HG02973 (cell line): ENCODE data around the gene CD180.

Experiments used
- ATAC-seq: cut with Tn5 transposase; IDR thresholded peaks from one replicate; pipeline ENCODE4 v1.9.1; 2021; ENCODE audit warnings: moderate library complexity; ENCODE audit not compliant: unreplicated experiment

Gene CD180

GRCh38 chr5:67196537-67197059 is at the start of gene CD180:
TSS of gene CD180 (minus strand) at chr5:67196799. CDS start at chr5:67196641, 158 bp downstream.
- no peak for ATAC-seq

- ATAC-seq = no peak
These were observed 49.5 kb upstream of the CD180 start for GRCh38 chr5:67246108-67246507.

GRCh38 chr5:67245259-67245846 is 48.8 kb upstream of the CD180 start:
- ATAC-seq = no peak

GRCh38 chr5:67244345-67244793 is 47.8 kb upstream of the CD180 start:
- ATAC-seq = no peak

- ATAC-seq = no peak
These were observed 47.3 kb upstream of the CD180 start for GRCh38 chr5:67243944-67244343.

- ATAC-seq = no peak
These were observed 46.8 kb upstream of the CD180 start for GRCh38 chr5:67243349-67243748.

- ATAC-seq = no peak
These were observed 44.7 kb upstream of the CD180 start for GRCh38 chr5:67241326-67241725.

GRCh38 chr5:67240846-67241245 is 44.2 kb upstream of the CD180 start:
- ATAC-seq = no peak

GRCh38 chr5:67240065-67240464 is 43.5 kb upstream of the CD180 start:
- ATAC-seq = no peak

- ATAC-seq = no peak
These were observed 41.6 kb upstream of the CD180 start for GRCh38 chr5:67238191-67238590.

GRCh38 chr5:67235399-67236110 is 39.0 kb upstream of the CD180 start:
- ATAC-seq = no peak

GRCh38 chr5:67234671-67235176 is 38.1 kb upstream of the CD180 start:
- ATAC-seq = no peak

GRCh38 chr5:67233075-67233474 is 36.5 kb upstream of the CD180 start:
- ATAC-seq = no peak

- ATAC-seq = no peak
These were observed 26.6 kb upstream of the CD180 start for GRCh38 chr5:67223211-67223610.

GRCh38 chr5:67222243-67223025 is 25.8 kb upstream of the CD180 start:
- ATAC-seq = peak; percentile 33

GRCh38 chr5:67221487-67222242 is 25.1 kb upstream of the CD180 start:
- peak; percentile 85 for ATAC-seq

- no peak for ATAC-seq
These were observed 20.0 kb upstream of the CD180 start for GRCh38 chr5:67216564-67216963.

GRCh38 chr5:67215519-67216471 is 19.2 kb upstream of the CD180 start:
- ATAC-seq = peak; percentile 100

- ATAC-seq = no peak
These were observed 18.3 kb upstream of the CD180 start for GRCh38 chr5:67214707-67215447.
